ENCODE results near the gene MS4A15.
"Not testable (repeated sequence)": the region's sequence is repeated elsewhere in the genome, so short reads cannot be mapped to it uniquely, and the experiment has no call there.

The MS4A15 gene

GRCh38 chr11:60803273-60803936 is 46.7 kb downstream of the MS4A15 start:
- DNase-seq (ENCODE audit: low read depth, low spot score) = no peak

GRCh38 chr11:60809249-60809648 is 52.6 kb downstream of the MS4A15 start:
- DNase-seq (ENCODE audit: low read depth, low spot score) = no peak

- no peak for DNase-seq (ENCODE audit: low read depth, low spot score)
Measured at GRCh38 chr11:60809691-60810090, 53.0 kb downstream of the MS4A15 start.

GRCh38 chr11:60810151-60810550 is 53.5 kb downstream of the MS4A15 start:
- DNase-seq (ENCODE audit: low read depth, low spot score) = no peak

- no peak for DNase-seq (ENCODE audit: low read depth, low spot score)
Measured at GRCh38 chr11:60810569-60810968, 53.9 kb downstream of the MS4A15 start.

GRCh38 chr11:60813324-60813723 is 56.7 kb downstream of the MS4A15 start:
- no peak for DNase-seq (ENCODE audit: low read depth, low spot score)

GRCh38 chr11:60814112-60814511 is 57.4 kb downstream of the MS4A15 start:
- DNase-seq (ENCODE audit: low read depth, low spot score) = no peak

- no peak for DNase-seq (ENCODE audit: low read depth, low spot score)
Measured at GRCh38 chr11:60816590-60817157, 60.0 kb downstream of the MS4A15 start.

- DNase-seq (ENCODE audit: low read depth, low spot score) = no peak
Measured at GRCh38 chr11:60818057-60818456, 61.4 kb downstream of the MS4A15 start.

GRCh38 chr11:60821827-60822599 is 65.3 kb downstream of the MS4A15 start:
- no peak for DNase-seq (ENCODE audit: low read depth, low spot score)

- DNase-seq (ENCODE audit: low read depth, low spot score) = not testable (repeated sequence)
Measured at GRCh38 chr11:60823745-60824306, 67.2 kb downstream of the MS4A15 start.

- no peak for DNase-seq (ENCODE audit: low read depth, low spot score)
Measured at GRCh38 chr11:60825118-60825517, 68.5 kb downstream of the MS4A15 start.

GRCh38 chr11:60825790-60826189 is 69.1 kb downstream of the MS4A15 start:
- no peak for DNase-seq (ENCODE audit: low read depth, low spot score)
